Left lung (tissue), 10 donors: ENCODE results near the gene NCKAP1. TPM values are rescaled to one million over a fixed set of nuclear protein-coding genes. Genes with fewer than 3 reads are reported as not detected.
A peak's percentile ranks its signal among the peaks of the same experiment; 100 is the strongest.
"Not testable (repeated sequence)": the region's sequence is repeated elsewhere in the genome, so short reads cannot be mapped to it uniquely, and the experiment has no call there.

ENCODE experiments used
- ATAC-seq: fragments of 200-7000 bp; cut with Tn5 transposase; one replicate; pipeline ENCODE4 v1.9.1; 2020; ENCODE audit warnings: moderate library complexity
- DNase-seq, 4 donors: peaks; one replicate each; pipeline ENCODE4 v3.0.0-alpha.2; 2013 to 2020
- H3K27ac ChIP-seq, 2 donors: fragments of 200-600 bp; sonication (generic) in 1 of 2; one replicate each; pipeline versions ENCODE4 v1.5.0 to v1.8.0; 2020 to 2021
- H3K27me3 ChIP-seq, 2 donors: fragments of 200-600 bp; sonication (generic) in 1 of 2; one replicate each; pipeline versions ENCODE4 v1.5.0 to v1.8.0; 2020 to 2021
- H3K36me3 ChIP-seq, 2 donors: fragments of 200-600 bp; sonication (generic) in 1 of 2; one replicate each; pipeline versions ENCODE4 v1.5.0 to v1.8.0; 2020 to 2021
- H3K4me1 ChIP-seq, 2 donors: fragments of 200-600 bp; one replicate each; pipeline ENCODE4 v1.8.0; 2021
- H3K4me3 ChIP-seq, 2 donors: fragments of 200-600 bp; sonication (generic) in 1 of 2; one replicate each; pipeline versions ENCODE4 v1.5.0 to v1.8.0; 2020 to 2021; ENCODE audit warnings: mild to moderate bottlenecking in 1 of 2
- H3K9me3 ChIP-seq, 2 donors: fragments of 200-600 bp; sonication (generic) in 1 of 2; one replicate each; pipeline versions ENCODE4 v1.5.0 to v1.8.0; 2020 to 2021
- CTCF ChIP-seq, 2 donors: fragments of 200-600 bp; sonication (generic) in 1 of 2; IDR thresholded peaks; one replicate each; pipeline versions ENCODE4 v1.5.0 to v1.8.0; 2021; ENCODE audit warnings: antibody characterized with exemption in 2 of 2
- intact Hi-C, 2 donors: fragments of 100-400 bp; cut with DNase I; formaldehyde crosslinking; loops; one replicate each; pipeline versions ENCODE4 v1.11.2 to v1.14.2; 2022
- polyA plus RNA-seq, 6 donors: library from polyadenylated mRNA; unstranded; fragments of 120-200 nt; gene quantifications; one replicate each; pipeline ENCODE4 v1.2.1, GENCODE V29; 2013; ENCODE audit not compliant: insufficient read length in 6 of 6
- total RNA-seq, 2 donors: library from RNA; stranded (reverse); fragmentation: NEBNext Ultra II Directional; extraction: Animal tissue kit (Norgen Biotek cat#: 25700); gene quantifications; one replicate each; pipeline ENCODE4 v1.2.1, GENCODE V29; 2021
- donor health status: DM: no; HTN: yes; CAD: no.
- donor health status: DM: no; HTN: no; CAD: no.

NCKAP1 gene
- total and polyA plus RNA-seq, 8 donors: 98.3 to 128 (median 117) TPM

DNA sequence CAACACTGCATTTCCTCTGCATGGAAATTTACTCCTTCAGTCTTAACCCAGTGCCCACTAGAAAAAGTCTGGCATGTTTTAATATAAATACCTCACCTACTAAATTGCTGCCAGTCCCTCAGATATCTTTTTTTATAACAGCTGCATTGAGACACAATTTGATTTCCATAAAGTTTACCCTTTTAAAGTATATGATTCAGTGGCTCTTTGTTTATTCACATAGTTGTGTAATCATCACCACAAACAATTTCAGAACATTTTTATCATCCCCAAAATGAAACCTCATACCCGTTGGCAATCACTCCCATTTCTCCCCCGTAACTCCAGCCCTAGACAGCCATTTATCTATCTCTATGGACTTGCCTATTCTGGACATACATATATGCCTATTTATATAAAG lies 154.8 kb downstream of the NCKAP1 start:
- Histone ChIP-seq H3K9me3 (peaks cover 0 to 17% of the 10 kb centered on the region in 2 donors), H3K27me3 (no peaks in the 10 kb centered on the region), H3K4me1 (no peaks in the 10 kb centered on the region), H3K36me3 (no peaks in the 10 kb centered on the region), H3K4me3 (no peak overlapping the region), H3K27ac (no peak overlapping the region)
- intact Hi-C loops: no loop called here
- ATAC-seq (no peak), DNase-seq (no peak)
- TF ChIP-seq CTCF (IDR thresholded peaks at IDR 0.05): no peak

DNA sequence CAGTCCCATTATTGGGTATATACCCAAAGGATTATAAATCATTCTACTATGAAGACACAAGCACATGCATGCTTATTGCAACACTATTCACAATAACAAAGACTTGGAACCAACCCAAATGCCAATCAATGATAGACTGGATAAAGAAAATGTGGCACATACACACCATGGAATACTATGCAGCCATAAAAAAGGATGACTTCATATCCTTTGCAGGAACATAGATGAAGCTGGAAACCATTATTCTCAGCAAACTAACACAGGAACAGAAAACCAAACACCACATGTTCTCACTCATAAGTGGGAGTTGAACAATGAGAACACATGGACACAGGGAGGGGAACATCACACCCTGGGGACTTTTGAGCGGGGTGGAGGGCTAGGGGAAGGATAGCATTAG lies 158.2 kb downstream of the NCKAP1 start:
- H3K36me3 ChIP-seq, H3K27me3 ChIP-seq, H3K27ac ChIP-seq, intact Hi-C loops, DNase-seq, H3K4me1 ChIP-seq, H3K4me3 ChIP-seq, ATAC-seq: not testable (repeated sequence)
- peaks cover 0 to 24% of the 10 kb centered on the region in 2 donors for H3K9me3 ChIP-seq

GRCh38 chr2:182876653-182877052 lies 161.6 kb downstream of the NCKAP1 start:
- not testable (repeated sequence) for ATAC-seq

DNA sequence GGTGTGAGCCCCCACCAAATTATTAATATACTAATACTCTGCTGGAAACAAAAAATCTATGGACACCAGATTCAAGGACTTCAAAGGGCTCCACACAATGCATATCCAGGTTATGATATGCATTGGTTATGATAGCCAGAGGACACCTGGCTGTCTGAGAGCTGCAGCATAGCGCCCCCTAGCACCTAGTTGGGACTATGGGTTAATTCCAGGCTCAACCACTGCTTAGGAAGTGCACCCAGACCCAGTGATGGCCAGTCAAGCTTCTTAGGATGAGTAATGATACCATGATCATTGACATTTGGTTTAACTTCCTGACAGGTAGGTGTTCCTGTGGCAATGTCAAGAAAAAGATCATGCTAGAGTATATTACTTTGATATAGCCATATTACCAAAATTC lies 168.0 kb downstream of the NCKAP1 start:
- Histone ChIP-seq H3K4me1 (peaks cover 3 to 14% of the 10 kb centered on the region in 2 donors), H3K27ac (no peak overlapping the region), H3K4me3 (no peak overlapping the region), H3K36me3 (no peaks in the 10 kb centered on the region), H3K9me3 (no peaks in the 10 kb centered on the region), H3K27me3 (peaks cover 6 to 28% of the 10 kb centered on the region in 2 donors)
- DNase-seq: no peak
- intact Hi-C loops: no loop called here
- TF ChIP-seq CTCF (IDR thresholded peaks at IDR 0.05): no peak
- no peak for ATAC-seq

More at GRCh38 chr2:182876653-182877052, 161.6 kb downstream of the NCKAP1 start:
- DNase-seq, intact Hi-C loops, H3K4me3 ChIP-seq, H3K4me1 ChIP-seq, H3K36me3 ChIP-seq, H3K27ac ChIP-seq, H3K27me3 ChIP-seq: not testable (repeated sequence)
- peaks cover 0 to 24% of the 10 kb centered on the region in 2 donors for H3K9me3 ChIP-seq

DNA sequence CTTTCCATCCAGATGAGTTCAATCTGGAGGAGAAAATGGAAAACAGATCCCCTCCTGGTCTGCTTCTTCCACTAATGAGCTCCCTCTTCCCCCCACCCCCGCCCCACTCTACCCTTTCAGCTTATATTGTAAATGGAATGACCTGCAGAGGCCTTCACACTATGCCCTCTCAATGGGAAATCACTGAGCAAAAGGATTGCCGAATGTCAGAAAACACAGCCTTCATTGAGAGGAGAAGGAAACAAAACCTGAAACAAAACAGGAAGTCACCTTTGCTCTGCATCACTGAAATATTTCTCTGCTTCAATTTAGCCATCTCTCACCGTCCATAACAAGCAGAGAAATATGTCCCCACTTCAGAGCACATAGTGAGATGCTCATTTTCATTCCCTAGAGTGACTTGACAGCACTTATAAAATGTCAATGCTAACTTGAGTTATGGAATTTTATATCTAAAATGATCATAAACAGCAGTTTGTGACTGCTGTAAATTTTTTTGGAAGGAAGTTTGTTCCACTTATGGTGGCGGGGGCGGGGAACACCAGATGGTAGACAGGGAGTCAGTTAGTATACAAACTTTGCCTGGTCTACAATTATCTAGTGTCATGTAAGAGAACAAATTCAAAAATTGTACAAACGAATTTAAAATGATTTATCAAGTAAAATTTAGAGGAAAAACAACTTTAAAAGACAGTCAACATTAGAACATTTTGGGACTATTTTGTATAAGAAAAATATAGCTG lies 170.0 kb downstream of the NCKAP1 start:
- Histone ChIP-seq H3K9me3 (no peaks in the 10 kb centered on the region), H3K27ac (no peak overlapping the region), H3K4me3 (no peak overlapping the region), H3K4me1 (peaks cover 3 to 14% of the 10 kb centered on the region in 2 donors), H3K36me3 (no peaks in the 10 kb centered on the region), H3K27me3 (peaks cover 6 to 46% of the 10 kb centered on the region in 2 donors)
- no peak for TF ChIP-seq CTCF (IDR thresholded peaks at IDR 0.05)
- no peak for DNase-seq
- ATAC-seq: no peak
- intact Hi-C loops: no loop called here

DNA sequence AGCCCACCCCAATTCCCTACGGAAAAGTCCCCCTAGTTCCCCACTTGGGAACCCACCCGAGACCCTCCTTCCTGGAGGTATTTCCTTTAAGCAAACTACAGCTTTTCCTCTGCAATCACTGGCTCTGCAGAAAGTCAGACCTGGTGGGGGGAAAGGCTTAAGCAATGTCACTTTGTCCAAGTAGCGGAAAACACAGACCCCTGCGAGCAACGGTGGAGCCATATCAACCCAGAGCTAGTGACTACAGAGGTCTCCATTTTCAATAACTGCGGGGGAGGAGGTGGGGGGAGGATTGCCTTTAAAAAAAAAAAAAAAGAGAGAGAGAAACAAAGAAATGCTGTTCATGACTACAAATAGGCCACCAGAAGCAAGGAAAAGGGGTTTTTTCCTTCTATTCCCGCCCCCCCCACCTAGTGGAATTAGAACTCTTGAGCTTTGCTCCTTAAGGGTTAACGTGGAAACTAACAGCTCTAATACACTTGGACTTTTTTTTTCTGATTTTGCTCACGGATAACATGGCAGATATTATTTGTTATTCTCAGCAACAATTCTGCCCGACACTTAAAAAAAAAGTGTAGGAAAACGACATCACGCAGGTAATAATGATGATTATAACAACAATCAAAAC lies 170.7 kb downstream of the NCKAP1 start:
- Histone ChIP-seq H3K27me3 (peaks cover 6 to 46% of the 10 kb centered on the region in 2 donors), H3K27ac (no peak overlapping the region), H3K36me3 (no peaks in the 10 kb centered on the region), H3K4me3 (peak overlapping the region; percentile 13 to 15), H3K4me1 (peaks cover 3 to 14% of the 10 kb centered on the region in 2 donors), H3K9me3 (no peaks in the 10 kb centered on the region)
- no peak for TF ChIP-seq CTCF (IDR thresholded peaks at IDR 0.05)
- ATAC-seq (no peak), DNase-seq (no peak)
- intact Hi-C loops: no loop called here
